ENCODE data around the gene TMEM97.

TMEM97 gene

DNA sequence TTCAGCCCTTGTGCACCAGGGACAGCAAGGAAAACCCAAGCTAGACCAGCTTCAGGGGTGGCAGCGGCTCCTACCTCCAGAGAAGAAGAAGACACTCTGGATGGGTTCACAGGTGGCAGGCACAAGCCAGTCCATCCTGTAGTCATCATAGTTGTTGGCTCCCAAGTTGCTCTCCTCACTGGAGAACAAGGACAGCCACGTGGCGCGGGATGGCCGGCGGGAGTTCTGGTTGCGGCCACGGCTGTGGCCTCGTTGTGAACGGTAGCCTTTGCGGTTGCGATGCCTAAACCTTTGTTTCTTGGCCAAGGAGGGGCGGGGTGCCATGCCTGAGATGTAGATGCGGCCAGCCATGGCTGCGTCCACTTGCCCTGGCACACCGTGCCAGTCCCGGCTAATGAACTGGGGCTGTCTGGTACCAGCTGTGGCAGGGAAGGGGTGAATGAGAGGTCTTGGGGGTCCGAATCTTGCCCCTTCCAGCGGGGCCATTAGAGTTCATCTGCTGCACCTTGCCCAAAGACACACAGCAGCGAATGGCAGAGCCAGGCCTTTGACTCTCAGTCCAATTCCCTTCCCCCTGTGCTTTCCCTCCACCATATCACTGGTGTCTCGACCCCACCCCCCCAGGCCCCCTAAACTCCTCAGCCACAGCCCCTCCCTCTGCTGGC is 48.8 kb downstream of the TMEM97 start:
- no peak for DNase-seq

DNA sequence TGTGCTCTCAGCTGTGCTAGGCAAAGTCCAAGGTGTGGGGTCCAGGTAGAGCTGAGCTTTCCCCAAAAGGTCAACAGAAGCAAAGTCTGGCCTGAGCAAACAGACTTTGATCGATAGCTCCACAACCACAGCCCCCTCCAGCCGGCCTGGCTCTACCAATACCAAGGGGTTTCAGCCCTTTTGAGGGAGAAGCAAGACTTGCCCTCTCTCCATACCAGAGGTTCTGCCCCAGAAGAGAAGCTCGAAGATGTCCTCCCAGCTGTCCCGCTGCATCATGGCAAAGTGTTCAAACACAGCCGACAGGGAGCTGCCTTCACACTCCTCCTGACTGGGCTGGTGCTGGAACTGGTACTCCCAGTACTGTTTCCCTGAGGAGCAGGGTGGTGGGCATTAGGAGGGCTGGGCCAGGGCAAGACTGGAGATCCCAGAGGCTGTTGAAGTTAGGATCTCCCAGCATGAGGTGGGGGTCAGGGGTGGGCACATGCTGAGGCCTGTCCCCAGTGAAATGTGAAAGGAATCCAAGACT is 49.4 kb downstream of the TMEM97 start:
- DNase-seq: no peak

DNA sequence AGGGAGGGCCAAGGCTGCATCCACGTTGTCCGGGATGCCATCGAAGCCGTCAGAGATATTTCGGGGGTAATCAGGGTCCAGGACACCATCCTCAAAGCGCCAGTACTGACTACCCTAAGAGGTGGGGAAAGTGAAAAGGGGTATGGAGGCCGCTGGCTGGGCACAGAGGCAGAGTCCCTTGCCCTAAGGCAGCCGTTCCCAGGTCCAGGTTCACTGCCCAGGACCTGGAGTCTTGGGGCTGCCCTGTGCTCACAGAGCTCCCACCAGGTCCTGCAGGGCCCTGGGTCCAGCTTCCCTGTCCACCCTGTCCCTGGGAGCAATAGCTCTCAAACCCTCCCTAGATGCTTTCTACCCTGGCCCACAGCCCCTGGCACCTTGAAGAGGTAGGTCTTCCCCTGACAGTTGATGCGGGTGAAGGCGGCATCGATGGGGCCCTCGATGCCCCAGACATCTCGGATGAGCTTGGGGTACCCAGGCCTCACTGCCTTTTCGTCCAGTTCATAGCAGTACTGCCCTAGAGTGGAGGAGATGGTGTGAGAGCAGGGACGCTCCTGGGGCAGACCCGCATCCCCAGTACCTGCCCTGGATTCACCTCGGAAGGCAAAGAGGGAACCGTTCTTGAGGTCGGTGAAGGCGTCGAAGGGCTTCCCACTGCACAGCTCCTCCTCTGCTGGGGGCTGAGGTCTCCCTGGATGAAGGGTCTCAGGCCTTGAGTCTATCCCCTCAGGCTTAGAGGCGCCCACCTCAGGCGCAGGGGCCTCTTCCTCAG is 50.1 kb downstream of the TMEM97 start:
- no peak for DNase-seq

DNA sequence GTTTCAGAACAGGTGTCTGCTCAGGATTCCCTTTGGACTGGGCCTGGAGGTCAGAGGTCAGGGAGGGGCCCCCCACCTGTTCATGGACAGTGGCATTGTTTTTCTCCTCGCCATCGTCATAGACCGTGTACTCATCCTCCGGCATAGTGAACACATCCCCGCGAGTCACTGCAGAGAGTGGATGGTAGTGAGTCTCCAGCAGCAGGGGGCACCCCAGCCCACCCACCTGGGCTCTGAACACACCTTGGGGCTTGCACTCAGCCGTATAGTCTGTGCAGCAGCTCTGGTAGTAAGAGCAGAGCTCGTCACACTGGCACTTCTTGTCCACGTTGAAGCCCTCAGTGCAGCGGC is 50.7 kb downstream of the TMEM97 start:
- no peak for DNase-seq

DNA sequence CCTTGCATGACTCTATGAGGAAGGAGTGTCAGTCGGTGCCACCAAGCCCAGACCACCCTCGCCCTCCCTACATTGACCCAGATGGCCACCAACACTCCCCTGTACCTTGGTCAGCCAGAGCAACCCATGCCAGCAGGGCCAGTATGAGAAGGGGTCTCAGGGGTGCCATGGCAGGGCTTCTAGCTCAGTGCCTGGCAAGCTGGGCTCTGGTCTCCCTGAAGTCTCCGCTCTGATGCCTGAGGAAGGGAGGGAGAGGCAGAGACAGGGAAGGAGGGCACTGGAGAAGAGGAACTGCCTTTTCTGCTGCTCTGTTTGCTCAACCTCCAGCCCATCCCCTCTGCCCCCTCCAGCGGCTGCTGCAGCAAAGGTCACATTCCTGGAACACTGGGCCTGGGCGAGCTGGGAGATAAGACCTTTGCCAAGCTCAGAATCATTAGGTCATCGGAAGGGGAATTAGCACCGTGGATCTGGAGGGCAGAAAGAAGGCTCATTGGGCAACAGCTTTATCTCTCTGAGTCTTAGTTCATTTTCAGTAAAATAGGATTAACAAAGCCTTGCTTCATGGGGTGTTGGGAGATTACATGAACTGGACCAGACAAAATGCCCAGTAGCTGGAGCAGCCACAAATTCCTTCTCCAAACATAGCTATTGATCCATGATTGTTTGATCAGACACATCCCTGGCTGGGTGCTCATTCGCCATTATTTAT is 51.2 kb downstream of the TMEM97 start, which contains the start of gene VTN:
Gene VTN, minus strand, starts transcription at position 273 of the 709 bp plus-strand sequence. Its CDS starts 104 bp downstream, at position 169.
- no peak for DNase-seq

DNA sequence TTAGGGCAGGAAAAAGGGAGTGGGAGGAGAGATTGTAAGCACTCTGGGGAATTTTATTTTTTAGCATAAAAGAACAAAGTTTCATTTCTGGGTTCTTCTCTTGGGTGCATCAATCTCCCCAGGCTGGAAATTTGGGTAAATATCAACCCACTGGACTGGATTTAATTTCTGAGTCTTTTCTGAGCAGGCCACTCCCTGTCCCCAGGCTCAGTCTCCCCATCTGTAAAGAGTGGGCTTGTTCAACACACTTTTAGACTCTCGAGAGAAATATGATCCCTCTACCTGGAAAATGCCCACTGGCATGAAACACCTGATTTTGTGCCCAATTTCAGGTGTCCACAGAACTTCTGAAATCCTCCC is 51.7 kb downstream of the TMEM97 start:
- no peak for DNase-seq

DNA sequence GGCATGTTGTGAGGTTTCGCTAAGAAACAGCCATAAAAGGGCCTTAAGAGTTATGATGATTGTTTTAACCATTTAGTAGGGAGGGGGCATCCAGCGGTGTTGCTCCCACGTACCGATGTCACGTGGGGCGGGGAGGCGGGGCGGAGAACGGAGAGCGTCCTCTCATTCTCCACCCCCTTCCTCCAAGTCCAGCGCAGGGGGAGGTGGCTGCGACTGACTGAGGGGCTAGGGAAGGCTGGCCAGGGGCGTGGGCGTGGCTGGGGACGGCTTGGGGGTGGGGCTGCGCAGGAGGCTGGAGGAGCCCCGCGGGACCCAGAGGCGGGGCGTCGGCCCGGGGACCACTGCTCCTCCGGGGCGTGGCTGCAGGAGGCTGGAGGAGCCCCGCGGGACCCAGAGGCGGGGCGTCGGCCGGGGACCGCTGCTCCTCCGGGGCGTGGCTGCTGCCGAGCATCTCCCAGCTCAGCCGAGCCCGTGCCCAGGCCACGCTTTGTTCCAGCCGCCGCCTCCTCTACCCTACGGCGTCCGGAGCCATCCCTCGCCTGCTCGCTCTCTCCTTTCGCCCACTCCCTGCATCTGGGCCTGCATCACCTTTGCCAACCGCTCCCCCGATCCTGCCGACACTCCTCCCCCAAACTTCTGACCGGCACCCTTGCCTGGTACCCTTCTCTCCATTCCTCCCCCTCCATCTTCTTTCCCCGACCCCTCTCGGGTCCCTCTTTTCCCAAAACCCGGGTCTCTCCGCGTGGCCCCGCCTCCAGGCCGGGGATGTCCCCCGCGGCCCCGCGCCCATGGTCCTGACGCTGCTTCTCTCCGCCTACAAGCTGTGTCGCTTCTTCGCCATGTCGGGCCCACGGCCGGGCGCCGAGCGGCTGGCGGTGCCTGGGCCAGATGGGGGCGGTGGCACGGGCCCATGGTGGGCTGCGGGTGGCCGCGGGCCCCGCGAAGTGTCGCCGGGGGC is 52.5 kb downstream of the TMEM97 start, which contains the start of gene SARM1:
Gene SARM1, plus strand, starts transcription at position 450 of the 958 bp plus-strand sequence. Its CDS starts 339 bp downstream, at position 789.
- DNase-seq: peak; percentile 84

DNA sequence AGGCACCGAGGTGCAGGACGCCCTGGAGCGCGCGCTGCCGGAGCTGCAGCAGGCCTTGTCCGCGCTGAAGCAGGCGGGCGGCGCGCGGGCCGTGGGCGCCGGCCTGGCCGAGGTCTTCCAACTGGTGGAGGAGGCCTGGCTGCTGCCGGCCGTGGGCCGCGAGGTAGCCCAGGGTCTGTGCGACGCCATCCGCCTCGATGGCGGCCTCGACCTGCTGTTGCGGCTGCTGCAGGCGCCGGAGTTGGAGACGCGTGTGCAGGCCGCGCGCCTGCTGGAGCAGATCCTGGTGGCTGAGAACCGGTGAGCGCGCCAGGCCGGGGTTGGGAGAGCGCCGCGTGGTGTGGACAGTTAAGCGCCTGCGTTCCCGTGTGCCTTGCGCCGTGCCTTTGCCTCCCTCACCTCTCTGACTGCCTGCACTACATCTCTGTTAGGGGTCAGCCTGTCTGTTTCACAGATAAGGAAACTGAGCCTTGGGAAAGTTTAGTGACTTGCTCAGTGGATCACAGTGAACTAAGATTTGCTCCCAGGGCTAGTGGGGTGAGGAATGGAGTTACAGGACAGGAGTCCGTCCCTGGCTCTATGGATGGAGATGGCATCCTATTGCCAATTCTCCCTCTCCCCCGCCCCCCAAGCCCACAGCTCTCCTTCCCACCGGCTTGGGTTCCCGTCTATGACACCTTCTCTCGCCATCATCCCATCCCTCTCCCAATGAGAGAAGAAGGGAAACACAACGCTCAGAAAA is 53.4 kb downstream of the TMEM97 start:
- DNase-seq: no peak

DNA sequence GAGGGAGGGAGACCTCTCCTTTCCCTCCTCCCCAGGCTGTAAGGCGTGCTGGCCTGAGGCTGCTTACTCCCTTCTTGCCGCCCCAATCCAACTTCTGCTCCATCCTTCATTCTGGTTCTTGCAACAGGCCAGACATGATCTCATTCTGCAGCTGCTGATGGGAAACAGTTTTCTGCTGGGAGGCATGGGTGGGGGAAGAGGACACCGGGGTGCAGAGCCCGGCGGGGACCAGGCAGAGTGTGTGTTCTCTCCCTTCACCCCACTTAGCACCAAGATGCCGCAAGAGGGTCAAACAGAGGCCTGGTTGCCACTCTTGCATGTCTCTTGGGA is 53.9 kb downstream of the TMEM97 start:
- peak; percentile 13 for DNase-seq
